GM18907 (cell line): ENCODE measurements around the gene KIF26A.

Experiments
- ATAC-seq: cut with Tn5 transposase; IDR thresholded peaks from one replicate; pipeline ENCODE4 v1.9.1; 2021; ENCODE audit warnings: mild to moderate bottlenecking, moderate library complexity; ENCODE audit not compliant: unreplicated experiment

KIF26A gene

GRCh38 chr14:104138098-104138717, at the start of gene KIF26A:
Gene KIF26A, plus strand, starts transcription at chr14:104138587. Its CDS starts 136 bp downstream, at chr14:104138723.
- ATAC-seq = no peak

GRCh38 chr14:104090071-104090748, 48.2 kb upstream of the KIF26A start:
- ATAC-seq = no peak

- no peak for ATAC-seq
Measured at GRCh38 chr14:104091061-104091926, 47.1 kb upstream of the KIF26A start.

- ATAC-seq = no peak
Measured at GRCh38 chr14:104091927-104092771, 46.2 kb upstream of the KIF26A start.

GRCh38 chr14:104092931-104093365, 45.4 kb upstream of the KIF26A start:
- ATAC-seq = no peak

- no peak for ATAC-seq
Measured at GRCh38 chr14:104093366-104094055, 44.9 kb upstream of the KIF26A start.

- no peak for ATAC-seq
Measured at GRCh38 chr14:104094056-104094708, 44.2 kb upstream of the KIF26A start.

- ATAC-seq = no peak
Measured at GRCh38 chr14:104094709-104095425, 43.5 kb upstream of the KIF26A start.

GRCh38 chr14:104095426-104096310, 42.7 kb upstream of the KIF26A start:
- no peak for ATAC-seq

- no peak for ATAC-seq
Measured at GRCh38 chr14:104096318-104096717, 42.1 kb upstream of the KIF26A start.

- no peak for ATAC-seq
Measured at GRCh38 chr14:104096751-104097700, 41.4 kb upstream of the KIF26A start.

- ATAC-seq = no peak
Measured at GRCh38 chr14:104098272-104099095, 39.9 kb upstream of the KIF26A start.

- ATAC-seq = no peak
Measured at GRCh38 chr14:104099096-104100041, 39.0 kb upstream of the KIF26A start.

- no peak for ATAC-seq
Measured at GRCh38 chr14:104100171-104101085, 38.0 kb upstream of the KIF26A start.
